ENCODE results near the gene LEFTY1.

DNA sequence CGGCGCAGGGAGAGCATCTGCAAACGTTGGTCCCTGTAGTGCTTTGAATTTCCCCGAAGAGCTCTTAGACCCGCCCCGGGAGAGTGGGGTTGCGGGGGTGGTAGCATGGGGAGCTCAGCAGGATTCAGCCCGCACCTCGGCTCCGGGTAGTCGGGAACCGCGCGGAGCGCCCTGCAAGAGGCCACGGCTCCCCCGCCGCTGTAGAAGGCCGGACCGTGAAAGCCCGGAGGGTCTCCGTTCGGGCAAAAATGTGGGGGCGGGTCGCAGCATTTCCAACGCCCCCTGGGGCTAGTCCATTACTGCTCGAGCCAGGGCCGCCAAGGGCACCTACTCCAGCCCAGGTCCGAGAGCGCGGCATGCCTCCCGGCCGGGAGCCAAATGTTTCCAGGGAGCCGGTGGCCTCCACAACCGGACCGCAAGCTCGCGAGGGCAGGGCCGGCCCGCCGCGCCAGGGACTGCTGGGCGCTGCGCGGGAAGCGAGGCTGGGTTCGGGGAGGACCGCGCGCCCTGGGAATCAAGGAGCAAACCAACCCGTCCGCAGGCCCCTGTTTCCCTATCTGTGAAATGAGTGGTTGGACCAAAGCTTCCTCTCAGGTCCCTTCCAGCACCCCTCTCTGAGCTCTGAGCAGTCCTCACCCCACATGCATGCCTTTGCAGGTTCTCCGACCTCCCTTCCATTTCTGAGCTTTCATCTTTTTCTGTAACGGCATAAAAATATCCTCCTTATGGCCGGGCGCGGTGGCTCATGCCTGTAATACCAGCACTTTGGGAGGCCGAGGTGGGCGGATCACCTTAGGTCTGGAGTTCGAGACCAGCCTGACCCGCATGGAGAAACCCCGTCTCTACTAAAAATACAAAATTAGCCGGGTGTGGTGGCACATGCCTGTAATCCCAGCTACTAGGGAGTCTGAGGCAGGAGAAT lies 6.0 kb downstream of the LEFTY1 start:
- no peak for TF ChIP-seq CTCF (conservative IDR thresholded peaks at IDR 0.05; ENCODE audit: low read depth, low read length)
- no peak for TF ChIP-seq POLR2A (IDR thresholded peaks at IDR 0.05; ENCODE audit: low read depth, low read length)
- TF ChIP-seq RCOR1 (IDR thresholded peaks at IDR 0.05; ENCODE audit: insufficient replicate concordance, low read length), result no peak
- no peak for TF ChIP-seq RAD21 (IDR thresholded peaks at IDR 0.05; ENCODE audit: low read length)
- no peak for TF ChIP-seq MAFK (IDR thresholded peaks at IDR 0.05; ENCODE audit: low read depth, low read length)
- no peak for TF ChIP-seq NFE2L2 (IDR thresholded peaks at IDR 0.05; ENCODE audit: low read depth, low read length)
- TF ChIP-seq USF2 (IDR thresholded peaks at IDR 0.05; ENCODE audit: low read depth, low read length), result no peak
